T-cell (primary cell): Measurements from ENCODE around the gene GPR162. TPM values are rescaled to one million over a fixed set of nuclear protein-coding genes. Genes with fewer than 3 reads are reported as not detected.

ENCODE experiments used
- ATAC-seq, 4 experiments: fragments of 200-7000 bp in 3 of 4; fragments of 150-1000 bp in 1 of 4; cut with Tn5 transposase; replicated peaks in 1 of 4; 1 replicate in 3 of 4; 2 replicates in 1 of 4; pipeline ENCODE4 v1.10.0; 2021; ENCODE audit warnings: moderate library complexity in 3 of 4, mild to moderate bottlenecking in 2 of 4, moderate number of reproducible peaks in 1 of 4
- CTCF ChIA-PET, 2 donors: fragments of 300-600 bp; sonication (Branson Sonifier 250); formaldehyde crosslinking; loops; one replicate each; lab custom pipeline; 2022; ENCODE audit warnings: antibody characterized with exemption in 2 of 2; lab: Charles Lee
- POLR2A ChIA-PET, 2 donors: fragments of 300-600 bp; sonication (Branson Sonifier 250); formaldehyde crosslinking; loops; one replicate each; lab custom pipeline; 2022; ENCODE audit warnings: antibody characterized with exemption in 2 of 2; lab: Charles Lee
- DNase-seq, 35 experiments: peaks; one replicate each; pipeline versions ENCODE4 v3.0.0 to v3.0.0-alpha.2; 2013 to 2023
- H3K27ac ChIP-seq: one replicate; pipeline ENCODE4 v1.5.1; 2013; ENCODE audit warnings: low read length
- H3K27me3 ChIP-seq, 2 experiments: replicated peaks in 1 of 2; 1 replicate in 1 of 2; 2 replicates in 1 of 2; pipeline versions ENCODE4 v1.6.1 to v1.7.0; 2013; ENCODE audit warnings: low read length in 1 of 2, mixed read lengths in 1 of 2; ENCODE audit not compliant: control insufficient read depth in 2 of 2, insufficient read depth in 2 of 2; ENCODE audit errors: extremely low read depth in 1 of 2
- H3K36me3 ChIP-seq, 2 donors: 1 replicate in 1 of 2; 2 replicates in 1 of 2; pipeline versions ENCODE4 v1.6.1 to v1.7.0; 2013; ENCODE audit warnings: low read length in 1 of 2; ENCODE audit not compliant: control insufficient read depth in 2 of 2, insufficient read depth in 1 of 2; ENCODE audit errors: extremely low read depth in 1 of 2
- H3K4me1 ChIP-seq, 2 experiments: 1 replicate in 1 of 2; 2 replicates in 1 of 2; pipeline versions ENCODE4 v1.6.1 to v1.7.0; 2013; ENCODE audit warnings: low read length in 2 of 2, mixed read lengths in 1 of 2; ENCODE audit not compliant: insufficient read depth in 2 of 2, control insufficient read depth in 1 of 2; ENCODE audit errors: extremely low read depth in 1 of 2
- H3K4me3 ChIP-seq, 2 donors: 1 replicate in 1 of 2; 2 replicates in 1 of 2; pipeline versions ENCODE4 v1.5.1 to v1.7.0; 2013; ENCODE audit warnings: mild to moderate bottlenecking in 2 of 2, low read length in 1 of 2, moderate library complexity in 1 of 2; ENCODE audit not compliant: control insufficient read depth in 1 of 2; ENCODE audit errors: extremely low read depth in 1 of 2
- H3K9me3 ChIP-seq: 2 replicates; pipeline ENCODE4 v1.7.0; 2013
- H3K27ac Mint-ChIP-seq, 2 donors: one replicate each; pipeline ENCODE4 v1.8.0; 2020 to 2021; ENCODE audit warnings: mild to moderate bottlenecking in 2 of 2, mixed read lengths in 2 of 2
- H3K27me3 Mint-ChIP-seq, 2 donors: one replicate each; pipeline ENCODE4 v1.8.0; 2021 to 2022; ENCODE audit warnings: mixed read lengths in 2 of 2
- H3K36me3 Mint-ChIP-seq: one replicate; pipeline ENCODE4 v1.8.0; 2021; ENCODE audit warnings: mixed read lengths
- H3K4me1 Mint-ChIP-seq, 3 donors: one replicate each; pipeline ENCODE4 v1.8.0; 2020 to 2022; ENCODE audit warnings: mixed read lengths in 3 of 3, mild to moderate bottlenecking in 1 of 3
- H3K4me3 Mint-ChIP-seq, 3 donors: one replicate each; pipeline ENCODE4 v1.8.0; 2020 to 2022; ENCODE audit warnings: mild to moderate bottlenecking in 3 of 3, mixed read lengths in 3 of 3, moderate library complexity in 3 of 3
- H3K9me3 Mint-ChIP-seq, 3 donors: one replicate each; pipeline ENCODE4 v1.8.0; 2020 to 2022; ENCODE audit warnings: mixed read lengths in 3 of 3
- WGBS: methylation state at CpG from one replicate; pipeline ENCODE4 v1.1.5; 2013; ENCODE audit warnings: missing lambda C conversion rate; ENCODE audit not compliant: insufficient coverage; 5-methylcytosine and 5-hydroxymethylcytosine counted together
- total RNA-seq, 35 experiments: library from RNA in 6 of 35; stranded (reverse) in 6 of 35; fragments of 120-200 nt in 1 of 35; gene quantifications; one replicate each; pipeline versions ENCODE4 v1.2.1 to v1.2.4 and lab custom pipeline; 2013 to 2026

Gene GPR162
- total RNA-seq, 5 donors from 2014 or later (not counting 1 experiment from before 2014, with no cell fraction given) = 0.13 to 0.46 TPM; not detected in 3

DNA sequence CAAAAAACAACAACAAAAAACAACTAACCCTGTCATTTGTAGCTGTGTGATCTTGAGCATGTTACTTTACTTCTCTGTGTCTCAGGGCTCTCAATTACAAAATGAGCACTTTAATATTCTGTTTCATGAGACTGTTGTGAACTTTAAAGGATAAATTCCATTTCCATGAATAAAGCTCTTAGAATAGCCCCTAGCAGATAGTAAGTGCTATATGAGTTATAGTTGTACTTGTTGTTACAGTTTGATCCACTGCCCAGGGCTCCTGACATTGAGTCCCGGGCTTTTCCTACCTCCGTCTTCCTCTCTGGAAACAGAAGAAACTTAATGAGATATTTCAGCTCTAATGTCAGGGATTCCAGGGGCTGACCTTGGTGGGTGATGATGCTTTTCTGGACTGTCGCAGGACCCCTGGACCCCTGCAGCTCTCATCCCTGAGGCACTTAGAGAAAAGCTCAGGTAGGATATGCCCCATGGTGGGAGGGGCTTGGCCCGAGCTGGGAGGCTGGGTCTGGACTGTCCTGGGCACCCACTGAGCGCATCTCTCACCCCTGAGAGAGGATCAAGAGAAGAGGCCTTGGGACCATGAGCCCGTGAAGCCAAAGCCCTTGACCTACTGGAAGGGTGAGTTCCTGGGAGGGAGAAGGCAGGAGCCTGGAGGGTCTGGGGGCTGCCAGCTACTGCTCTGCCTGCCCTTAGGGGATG, 11.7 kb downstream of the GPR162 start:
- H3K27ac ChIP-seq = no peak overlapping the region
- Mint-ChIP-seq H3K9me3 (no peaks in the 10 kb centered on the region), H3K36me3 (no peaks in the 10 kb centered on the region), H3K4me1 (peaks cover 9 to 16% (median 14%) of the 10 kb centered on the region in 3 donors), H3K4me3 (no peak overlapping the region), H3K27me3 (peaks cover 0 to 22% of the 10 kb centered on the region in 2 donors), H3K27ac (peak overlapping the region in 1 of 2 donors; percentile 16)
- ChIA-PET CTCF (interaction anchor here (0.6 to 6.1 kb wide), 5 partner anchors 18 to 238 kb away, joined by 3 to 34 read pairs (median 4); partner anchors contain the start of genes MLF2 (in 2 of the 2) and USP5 (in 1 of the 2)), POLR2A (interaction anchor here in 1 of 2 donors (0.5 kb wide), 1 partner anchor 10 kb away, joined by 3 read pairs; no protein-coding TSS in a partner anchor)
- no peaks in the 10 kb centered on the region for H3K36me3 ChIP-seq
- DNase-seq = no peak
- ATAC-seq = no peak
- peaks cover 0 to 30% of the 10 kb centered on the region in 2 experiments for H3K27me3 ChIP-seq
- no peak overlapping the region for H3K4me3 ChIP-seq
- H3K4me1 ChIP-seq = peaks cover 0 to 17% of the 10 kb centered on the region in 2 experiments
- H3K9me3 ChIP-seq = no peaks in the 10 kb centered on the region
- 75% methylated on average over 4 of the region's 6 CpGs for WGBS

DNA sequence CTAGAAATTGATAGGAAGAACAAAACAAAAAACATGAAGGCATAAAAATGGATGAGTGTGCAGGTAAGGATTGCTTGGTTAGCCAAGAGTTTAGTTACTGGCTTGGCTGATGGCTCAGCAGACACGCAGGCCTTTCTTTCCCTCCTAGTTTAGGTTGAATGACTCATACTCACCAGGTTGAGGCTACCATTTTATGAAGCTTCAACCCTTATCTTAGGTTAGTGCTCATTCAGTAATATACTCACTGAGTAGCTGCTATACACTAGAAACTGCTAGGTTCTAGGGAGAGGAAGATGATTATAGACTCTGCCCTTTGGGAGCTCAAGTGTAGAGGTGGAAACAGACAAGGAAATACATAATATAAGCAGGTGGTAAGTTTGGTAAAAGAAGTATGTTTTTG, 12.6 kb downstream of the GPR162 start:
- no peaks in the 10 kb centered on the region for H3K9me3 Mint-ChIP-seq
- Histone ChIP-seq H3K9me3 (no peaks in the 10 kb centered on the region), H3K27me3 (peaks cover 0 to 24% of the 10 kb centered on the region in 2 experiments), H3K4me3 (no peak overlapping the region), H3K36me3 (no peaks in the 10 kb centered on the region), H3K4me1 (peaks cover 0 to 11% of the 10 kb centered on the region in 2 experiments), H3K27ac (no peak overlapping the region)
- ATAC-seq (no peak), DNase-seq (no peak)
- H3K27ac Mint-ChIP-seq = no peak overlapping the region
- H3K36me3 Mint-ChIP-seq = no peaks in the 10 kb centered on the region
- CTCF ChIA-PET = interaction anchor here (0.6 to 6.1 kb wide), 10 partner anchors 9 to 145 kb away, joined by 3 to 34 read pairs (median 4); partner anchors contain the start of genes MLF2 (in 2 of the 2), CDCA3 (in 1 of the 2), TPI1 (in 1 of the 2) and USP5 (in 1 of the 2)
- POLR2A ChIA-PET = no interaction called here
- WGBS = no CpG with 5 or more reads among the region's 1 CpG
- no peak overlapping the region for H3K4me3 Mint-ChIP-seq
- H3K27me3 Mint-ChIP-seq = peaks cover 0 to 17% of the 10 kb centered on the region in 2 donors
- H3K4me1 Mint-ChIP-seq = peaks cover 7 to 11% (median 9%) of the 10 kb centered on the region in 3 donors

DNA sequence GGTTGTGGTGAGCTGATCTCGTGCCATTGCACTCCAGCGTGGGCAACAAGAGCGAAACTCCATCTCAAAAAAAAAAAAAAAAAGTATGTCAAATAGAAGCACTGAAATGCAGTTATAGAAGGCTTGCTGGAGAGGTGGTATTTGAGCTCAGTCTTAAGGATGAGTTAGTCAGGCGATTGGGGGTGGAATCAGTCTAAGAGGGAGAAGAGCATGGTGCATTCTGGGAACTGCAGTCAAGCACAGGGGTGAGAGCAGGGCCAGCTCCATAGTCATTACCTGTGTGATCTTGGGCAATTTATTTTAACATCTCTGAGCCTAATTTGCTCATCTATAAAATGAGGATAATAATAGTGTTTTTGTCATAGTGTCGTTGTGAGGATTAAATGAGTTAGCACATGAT, 13.3 kb downstream of the GPR162 start:
- no peak overlapping the region for H3K27ac ChIP-seq
- 67% methylated on average over 3 of the region's 5 CpGs for WGBS
- no peak overlapping the region for H3K4me3 ChIP-seq
- peaks cover 0 to 6% of the 10 kb centered on the region in 2 experiments for H3K4me1 ChIP-seq
- H3K36me3 Mint-ChIP-seq = no peaks in the 10 kb centered on the region
- no peaks in the 10 kb centered on the region for H3K36me3 ChIP-seq
- no peak for DNase-seq
- no peaks in the 10 kb centered on the region for H3K9me3 Mint-ChIP-seq
- H3K4me3 Mint-ChIP-seq = no peak overlapping the region
- ChIA-PET CTCF (interaction anchor here (0.6 to 6.1 kb wide), 8 partner anchors 10 to 241 kb away, joined by 3 to 34 read pairs (median 5); partner anchors contain the start of genes MLF2 (in 2 of the 2), CDCA3 (in 1 of the 2), USP5 (in 1 of the 2) and ZNF384 (in 1 of the 2)), POLR2A (no interaction called here)
- H3K9me3 ChIP-seq = no peaks in the 10 kb centered on the region
- H3K27me3 ChIP-seq = peaks cover 0 to 18% of the 10 kb centered on the region in 2 experiments
- no peak overlapping the region for H3K27ac Mint-ChIP-seq
- peaks cover 2 to 7% (median 6%) of the 10 kb centered on the region in 3 donors for H3K4me1 Mint-ChIP-seq
- no peak for ATAC-seq
- peaks cover 0 to 14% of the 10 kb centered on the region in 2 donors for H3K27me3 Mint-ChIP-seq

DNA sequence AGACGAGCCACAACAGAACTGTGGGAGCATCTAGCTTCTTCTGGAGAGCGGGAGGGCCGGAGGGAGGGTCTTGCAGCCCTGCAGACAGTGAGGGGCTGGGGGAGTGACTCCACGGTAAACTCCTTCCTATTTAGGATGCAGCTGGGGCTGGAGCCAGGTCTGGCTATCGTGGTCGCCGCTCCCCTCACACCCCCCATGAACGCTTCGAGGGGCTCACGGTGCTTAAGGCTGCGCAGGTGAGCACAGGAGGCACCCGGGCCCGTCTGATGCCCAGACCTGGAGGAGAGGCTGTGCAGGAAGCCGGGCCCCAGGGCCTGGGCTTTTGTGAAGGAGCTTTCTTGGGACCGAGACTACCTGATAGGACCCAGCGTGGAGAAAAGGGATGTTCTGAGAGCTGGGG, 15.2 kb downstream of the GPR162 start:
- H3K4me3 ChIP-seq = no peak overlapping the region
- H3K4me1 Mint-ChIP-seq = peaks cover 2 to 7% (median 4%) of the 10 kb centered on the region in 3 donors
- no peaks in the 10 kb centered on the region for H3K36me3 ChIP-seq
- H3K9me3 Mint-ChIP-seq = no peaks in the 10 kb centered on the region
- H3K36me3 Mint-ChIP-seq = no peaks in the 10 kb centered on the region
- no peak overlapping the region for H3K27ac ChIP-seq
- peaks cover 0 to 4% of the 10 kb centered on the region in 2 experiments for H3K27me3 ChIP-seq
- no peaks in the 10 kb centered on the region for H3K27me3 Mint-ChIP-seq
- ChIA-PET POLR2A (interaction anchor here in 1 of 2 donors (0.5 kb wide), 1 partner anchor 267 kb away, joined by 6 read pairs; no protein-coding TSS in a partner anchor), CTCF (interaction anchor here in 1 of 2 donors (0.9 to 6.1 kb wide), 2 partner anchors 12 to 83 kb away, joined by 3 to 34 read pairs; partner anchors contain the start of gene MLF2)
- ATAC-seq (no peak), DNase-seq (no peak)
- H3K4me3 Mint-ChIP-seq = no peak overlapping the region
- H3K4me1 ChIP-seq = peaks cover 0 to 6% of the 10 kb centered on the region in 2 experiments
- no peak overlapping the region for H3K27ac Mint-ChIP-seq
- no peaks in the 10 kb centered on the region for H3K9me3 ChIP-seq
- WGBS = 84% methylated on average over 12 of the region's 16 CpGs

DNA sequence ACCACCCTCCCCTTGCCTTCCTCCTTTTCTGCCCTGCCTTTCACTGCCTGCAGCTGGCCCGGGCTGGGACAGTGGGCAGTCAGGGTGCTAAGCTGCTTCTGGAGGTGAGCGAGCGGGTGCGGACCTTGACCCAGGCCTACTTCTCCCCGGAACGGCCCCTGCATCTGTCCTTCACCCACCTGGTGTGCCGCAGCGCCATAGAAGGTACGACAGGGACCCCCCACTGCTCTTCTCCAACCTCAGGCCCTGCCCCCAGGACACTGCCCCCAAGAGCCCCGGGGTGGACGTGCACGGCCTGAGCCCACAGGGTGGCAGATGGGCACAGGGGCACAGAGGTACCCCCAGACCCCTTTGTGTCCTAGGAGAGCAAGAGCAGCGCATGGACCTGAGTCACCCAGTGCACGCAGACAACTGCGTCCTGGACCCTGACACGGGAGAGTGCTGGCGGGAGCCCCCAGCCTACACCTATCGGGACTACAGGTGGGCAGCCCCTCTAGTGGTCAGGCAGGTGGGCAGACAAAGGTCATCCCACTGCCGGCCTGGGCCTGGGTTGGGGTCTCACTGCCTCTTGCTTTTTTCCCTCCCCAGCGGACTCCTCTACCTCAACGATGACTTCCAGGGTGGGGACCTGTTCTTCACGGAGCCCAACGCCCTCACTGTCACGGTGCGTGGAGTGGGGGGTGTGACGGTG, 15.9 kb downstream of the GPR162 start:
- H3K4me1 ChIP-seq = peaks cover 0 to 6% of the 10 kb centered on the region in 2 experiments
- Mint-ChIP-seq H3K36me3 (no peaks in the 10 kb centered on the region), H3K27ac (no peak overlapping the region), H3K4me3 (no peak overlapping the region), H3K4me1 (peaks cover 2 to 7% (median 4%) of the 10 kb centered on the region in 3 donors), H3K9me3 (no peaks in the 10 kb centered on the region), H3K27me3 (no peaks in the 10 kb centered on the region)
- no peak for DNase-seq
- WGBS = 92% methylated on average over 20 of the region's 26 CpGs
- H3K27ac ChIP-seq = no peak overlapping the region
- POLR2A ChIA-PET = no interaction called here
- H3K36me3 ChIP-seq = no peaks in the 10 kb centered on the region
- H3K4me3 ChIP-seq = no peak overlapping the region
- peaks cover 0 to 4% of the 10 kb centered on the region in 2 experiments for H3K27me3 ChIP-seq
- no peaks in the 10 kb centered on the region for H3K9me3 ChIP-seq
- no peak for ATAC-seq
- CTCF ChIA-PET = interaction anchor here in 1 of 2 donors (0.7 to 6.1 kb wide), 3 partner anchors 12 to 88 kb away, joined by 3 to 34 read pairs (median 3); partner anchors contain the start of gene MLF2

DNA sequence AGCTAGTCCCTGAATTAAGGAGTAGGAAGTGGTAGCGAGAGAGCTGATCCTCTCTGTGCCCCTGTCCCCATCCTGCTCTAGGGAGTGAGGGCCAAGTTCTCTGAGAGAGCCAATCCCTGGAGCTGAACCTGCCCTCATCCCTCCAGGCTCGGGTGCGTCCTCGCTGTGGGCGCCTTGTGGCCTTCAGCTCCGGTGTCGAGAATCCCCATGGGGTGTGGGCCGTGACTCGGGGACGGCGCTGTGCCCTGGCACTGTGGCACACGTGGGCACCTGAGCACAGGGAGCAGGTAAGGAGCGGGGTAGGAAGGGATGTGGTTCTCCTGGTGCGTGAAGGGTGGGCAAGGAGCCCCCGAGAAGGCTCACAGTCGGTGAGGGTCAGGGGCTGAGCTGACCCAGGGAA, 17.2 kb downstream of the GPR162 start:
- Mint-ChIP-seq H3K9me3 (no peaks in the 10 kb centered on the region), H3K4me3 (no peak overlapping the region), H3K4me1 (peaks cover 2 to 7% (median 4%) of the 10 kb centered on the region in 3 donors), H3K36me3 (no peaks in the 10 kb centered on the region), H3K27ac (no peak overlapping the region), H3K27me3 (no peaks in the 10 kb centered on the region)
- Histone ChIP-seq H3K4me3 (no peak overlapping the region), H3K36me3 (no peaks in the 10 kb centered on the region), H3K27ac (no peak overlapping the region), H3K4me1 (peaks cover 0 to 6% of the 10 kb centered on the region in 2 experiments), H3K9me3 (no peaks in the 10 kb centered on the region), H3K27me3 (peaks cover 0 to 4% of the 10 kb centered on the region in 2 experiments)
- DNase-seq (no peak), ATAC-seq (no peak)
- ChIA-PET CTCF (interaction anchor here in 1 of 2 donors (1.0 kb wide), 1 partner anchor 8 kb away, joined by 5 read pairs; no protein-coding TSS in a partner anchor), POLR2A (no interaction called here)
- 99% methylated on average over 8 of the region's 16 CpGs for WGBS
